Fibroblast of skin of left biceps (primary cell): ENCODE measurements around the gene TMEM144.
"Not testable (repeated sequence)": the region's sequence is repeated elsewhere in the genome, so short reads cannot be mapped to it uniquely, and the experiment has no call there.

Experiments
- DNase-seq, 2 experiments: peaks; one replicate each; pipeline ENCODE4 v3.0.0-alpha.2; 2013; ENCODE audit warnings: low read depth in 2 of 2

Gene TMEM144

DNA sequence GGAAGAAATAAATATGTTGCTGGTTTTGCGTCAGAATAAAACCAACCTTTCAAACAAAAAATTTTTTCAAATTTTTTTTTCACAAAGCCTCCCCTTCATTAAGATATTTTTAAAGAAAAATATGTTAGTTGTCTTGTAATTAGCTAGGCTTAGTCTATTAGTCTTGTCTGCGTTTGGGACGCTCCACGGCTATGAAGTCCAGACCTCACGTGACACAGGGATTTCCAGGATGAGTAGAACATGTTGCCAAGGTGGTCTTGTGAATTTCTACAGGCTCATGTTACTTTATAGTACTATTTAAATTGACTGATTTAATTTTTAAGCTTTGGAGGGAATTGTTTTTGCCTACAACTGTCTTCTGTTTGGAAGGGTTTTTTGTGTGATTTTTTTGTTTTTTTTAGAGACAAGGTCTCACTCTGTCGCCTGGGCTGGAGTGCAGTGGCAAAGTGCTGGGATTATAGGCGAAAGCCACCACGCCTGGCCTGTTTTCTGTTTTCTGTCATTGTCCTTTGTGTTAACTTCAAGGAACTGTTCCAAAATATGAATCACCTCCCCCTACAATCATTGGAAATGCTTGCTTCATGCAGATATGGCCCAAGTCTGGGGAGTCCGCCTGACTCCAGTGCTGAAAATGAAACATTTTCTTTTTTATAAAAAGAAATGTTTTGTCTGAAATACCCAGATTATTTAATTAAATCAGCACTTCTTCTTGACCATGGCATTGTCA lies 26.2 kb downstream of the TMEM144 start:
- no peak for DNase-seq

DNA sequence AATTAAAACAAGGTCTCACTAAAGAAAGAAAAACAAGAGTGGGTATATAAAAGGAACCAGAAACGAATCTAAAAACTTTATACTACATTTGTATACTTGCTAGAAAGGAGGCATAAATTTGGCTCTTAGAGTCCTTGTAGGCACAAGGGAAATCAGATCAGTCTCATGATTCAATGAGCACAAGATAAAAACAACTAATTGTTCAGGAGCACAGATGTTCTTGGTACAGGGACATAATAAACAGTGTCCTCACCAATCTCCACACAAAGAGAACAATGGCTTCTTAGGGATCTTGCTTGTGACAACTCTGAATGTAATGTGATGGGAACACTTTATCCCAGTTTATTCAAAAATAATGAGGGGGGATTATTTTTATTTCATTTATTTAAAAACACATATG lies 28.3 kb downstream of the TMEM144 start:
- DNase-seq: no peak

- no peak for DNase-seq
These were observed 28.9 kb downstream of the TMEM144 start for GRCh38 chr4:158239196-158239595.

- no peak for DNase-seq
These were observed 32.8 kb downstream of the TMEM144 start for GRCh38 chr4:158243071-158243470.

DNA sequence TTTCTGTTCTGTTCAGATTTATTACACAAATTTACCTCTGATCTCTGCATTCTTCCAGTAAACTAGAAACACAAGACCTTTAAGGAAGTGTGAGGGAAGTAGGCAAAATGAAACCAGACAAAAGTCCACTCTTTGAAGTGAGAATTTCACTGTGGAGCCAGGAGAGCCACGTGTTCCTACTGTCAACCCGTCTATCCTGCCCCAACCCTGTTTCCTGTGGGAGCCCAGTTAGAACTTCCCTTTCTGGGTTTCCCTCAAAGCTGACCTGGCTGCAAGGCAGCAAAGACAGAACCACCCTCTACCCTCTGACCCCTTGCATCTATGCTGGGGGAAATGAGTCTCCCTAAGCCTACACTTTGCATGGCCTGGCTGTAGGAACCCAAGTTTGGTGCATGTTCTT lies 40.0 kb downstream of the TMEM144 start:
- no peak for DNase-seq

DNA sequence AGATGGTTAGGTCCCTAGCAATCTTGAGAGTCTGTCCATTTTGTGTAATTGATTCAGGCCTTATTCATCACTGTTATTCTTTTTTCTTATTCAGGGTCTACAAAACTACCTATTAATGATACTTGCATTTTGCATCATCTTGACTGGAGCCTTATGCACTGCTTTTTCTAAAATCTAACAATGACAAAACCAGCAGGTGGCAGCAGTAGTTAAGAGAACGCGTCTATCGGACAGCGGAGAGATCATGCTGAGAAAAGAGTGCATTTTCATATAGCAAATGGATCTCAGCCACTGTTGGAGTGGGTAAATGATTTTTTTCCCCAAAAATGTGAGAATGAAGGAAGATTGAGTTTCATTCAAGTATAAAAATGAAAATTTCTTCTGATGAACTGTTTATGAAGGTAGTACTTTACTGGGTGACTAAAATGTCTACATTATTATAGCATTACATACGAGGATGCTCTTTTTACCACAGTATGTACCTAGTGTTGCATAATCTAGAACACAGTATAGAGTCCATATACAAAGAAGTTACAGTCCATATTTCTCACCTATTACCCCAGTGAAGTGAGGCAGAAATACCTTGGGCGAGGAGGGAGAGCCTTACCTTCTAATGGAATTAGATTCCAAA lies 43.2 kb downstream of the TMEM144 start:
- peak; percentile 11 to 21 for DNase-seq

DNA sequence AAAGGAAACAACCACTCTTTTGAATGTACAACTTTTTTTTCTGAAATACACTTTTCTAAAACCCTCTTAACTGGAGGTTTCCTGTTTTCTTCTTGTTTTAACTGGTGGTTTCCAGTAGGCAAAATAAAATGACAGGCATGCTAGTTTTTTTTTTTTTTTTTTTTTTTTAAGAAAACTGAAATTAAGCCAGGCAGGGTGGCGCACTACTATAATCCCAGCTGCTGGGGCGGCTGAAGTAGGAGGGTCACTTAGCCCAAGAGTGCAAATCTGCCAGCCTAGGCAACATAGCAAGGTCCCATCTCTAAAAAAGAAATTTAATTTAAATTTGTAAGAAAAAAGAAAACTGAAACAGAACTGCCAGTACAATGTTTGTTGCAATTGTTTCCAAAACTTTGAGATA lies 44.0 kb downstream of the TMEM144 start:
- no peak for DNase-seq

- peak; percentile 12 for DNase-seq
These were observed 45.5 kb downstream of the TMEM144 start for GRCh38 chr4:158255727-158256324.

GRCh38 chr4:158259955-158260575 lies 49.8 kb downstream of the TMEM144 start:
- peak in 1 of 2 experiments; percentile 17 for DNase-seq

DNA sequence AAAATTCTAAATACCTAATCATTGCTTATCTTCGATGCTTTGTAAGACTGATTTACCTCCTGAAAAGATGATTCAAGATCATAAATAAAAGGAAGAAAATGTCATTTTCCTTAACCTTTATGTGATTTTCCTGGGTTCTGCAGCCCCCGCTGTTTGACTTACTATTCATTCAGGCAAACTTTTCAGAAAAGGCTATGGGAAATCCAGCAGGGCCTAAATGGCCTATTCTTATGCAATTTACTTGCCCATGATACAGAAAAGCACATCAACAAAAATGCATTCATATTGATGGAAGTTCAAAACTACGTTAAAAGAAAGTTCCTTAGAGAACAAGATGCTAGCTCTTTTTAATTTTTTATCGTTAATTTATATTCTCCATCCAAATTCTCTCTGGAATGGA lies 51.2 kb downstream of the TMEM144 start:
- DNase-seq: no peak

DNA sequence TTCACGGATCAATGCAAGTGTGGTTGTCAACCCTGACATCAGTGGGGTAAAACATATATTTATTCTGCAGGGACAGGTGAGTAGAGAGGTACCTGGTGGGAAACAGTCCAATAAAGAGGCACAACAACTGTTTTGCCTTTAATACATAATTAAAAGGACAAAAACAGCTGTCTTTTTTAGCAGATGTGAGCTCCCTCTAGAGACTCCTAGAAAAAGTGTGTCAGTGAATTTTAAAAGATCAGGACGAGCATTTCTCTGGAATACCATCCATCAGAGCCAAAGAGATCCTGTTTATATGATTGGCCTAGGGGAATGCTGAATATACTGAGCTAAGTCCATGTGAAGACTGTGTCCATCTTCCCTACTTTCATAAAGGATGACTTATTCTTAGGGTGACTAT lies 58.3 kb downstream of the TMEM144 start:
- no peak for DNase-seq

DNA sequence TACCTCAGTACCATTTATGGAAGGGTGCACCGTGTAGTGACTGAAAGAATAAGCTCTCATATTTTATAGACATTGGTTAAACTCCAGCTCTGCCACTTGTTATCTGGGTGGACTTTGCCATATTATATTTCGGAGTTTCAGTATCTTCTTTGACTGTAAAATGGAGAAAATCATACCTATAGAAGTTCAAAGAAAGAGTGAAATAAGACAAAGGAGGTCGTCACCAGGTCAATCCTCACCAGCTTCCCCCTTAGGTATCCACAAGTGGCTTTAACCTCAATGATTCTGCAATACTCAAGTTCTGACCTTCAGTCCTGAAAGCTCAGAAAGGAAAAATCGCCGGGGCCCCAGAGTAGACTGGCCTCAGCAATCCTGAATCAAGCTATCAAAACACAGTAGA lies 64.3 kb downstream of the TMEM144 start:
- no peak for DNase-seq

DNA sequence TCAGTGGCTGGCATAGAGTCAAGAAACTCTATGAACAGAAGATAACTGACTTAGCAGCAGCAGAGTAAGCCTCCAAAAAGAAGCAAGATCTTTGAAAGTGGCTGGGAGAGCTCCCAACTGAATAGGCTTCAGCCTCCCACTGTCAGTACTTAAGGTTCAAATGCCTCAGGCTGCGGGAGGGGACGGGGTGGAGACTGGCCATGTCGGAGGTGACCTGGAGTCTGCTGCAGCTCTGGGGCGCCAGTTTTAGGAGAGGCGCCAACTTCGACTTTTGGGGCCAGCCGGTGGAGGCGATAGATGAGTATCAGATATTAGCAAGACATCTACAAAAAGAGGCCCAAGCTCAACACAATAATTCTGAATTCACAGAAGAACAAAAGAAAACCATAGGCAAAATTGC lies 67.3 kb downstream of the TMEM144 start:
- no peak for DNase-seq

GRCh38 chr4:158279052-158279451 lies 68.8 kb downstream of the TMEM144 start:
- DNase-seq: not testable (repeated sequence)

DNA sequence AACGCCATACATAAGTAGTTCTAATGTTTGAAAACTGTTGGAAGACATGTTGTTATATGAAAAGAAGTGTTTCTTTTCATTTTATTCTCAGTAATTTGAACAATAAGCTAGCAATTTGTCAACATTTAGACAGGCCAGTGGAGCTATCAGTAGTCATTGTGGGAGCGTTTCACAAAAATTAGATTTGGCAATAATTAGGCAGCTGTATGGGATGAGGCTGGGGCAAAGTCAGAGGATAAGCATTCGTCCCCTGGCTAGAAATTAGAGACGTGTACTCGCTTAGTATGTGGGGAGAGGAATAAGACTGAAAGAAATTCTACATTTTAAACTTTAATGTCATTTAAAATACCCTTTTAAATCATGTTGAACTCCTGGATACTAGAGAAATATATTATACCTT lies 70.6 kb downstream of the TMEM144 start:
- no peak for DNase-seq

DNA sequence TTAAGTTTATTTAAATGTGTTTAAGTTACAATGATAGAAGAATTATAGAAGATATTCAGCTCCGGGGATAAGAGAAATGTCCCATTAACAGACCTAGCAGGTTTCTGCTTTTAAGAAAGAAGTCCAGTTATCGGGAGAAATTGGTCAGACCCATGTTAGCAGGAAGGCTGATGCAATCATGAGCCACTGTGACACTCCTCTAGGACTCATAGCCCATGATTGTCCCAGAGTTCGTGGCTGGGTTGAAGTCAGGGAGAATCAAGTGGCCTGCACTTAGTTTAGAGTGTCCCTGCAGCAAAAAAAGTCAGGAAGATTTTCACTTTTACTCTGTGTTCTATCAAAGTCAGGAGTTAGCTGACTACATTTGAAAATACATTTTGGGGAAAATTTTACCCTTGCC lies 72.0 kb downstream of the TMEM144 start:
- no peak for DNase-seq

- no peak for DNase-seq
These were observed 75.3 kb downstream of the TMEM144 start for GRCh38 chr4:158285429-158286216.

GRCh38 chr4:158290912-158291311 lies 80.6 kb downstream of the TMEM144 start:
- no peak for DNase-seq

GRCh38 chr4:158291334-158292055 lies 81.2 kb downstream of the TMEM144 start:
- no peak for DNase-seq

DNA sequence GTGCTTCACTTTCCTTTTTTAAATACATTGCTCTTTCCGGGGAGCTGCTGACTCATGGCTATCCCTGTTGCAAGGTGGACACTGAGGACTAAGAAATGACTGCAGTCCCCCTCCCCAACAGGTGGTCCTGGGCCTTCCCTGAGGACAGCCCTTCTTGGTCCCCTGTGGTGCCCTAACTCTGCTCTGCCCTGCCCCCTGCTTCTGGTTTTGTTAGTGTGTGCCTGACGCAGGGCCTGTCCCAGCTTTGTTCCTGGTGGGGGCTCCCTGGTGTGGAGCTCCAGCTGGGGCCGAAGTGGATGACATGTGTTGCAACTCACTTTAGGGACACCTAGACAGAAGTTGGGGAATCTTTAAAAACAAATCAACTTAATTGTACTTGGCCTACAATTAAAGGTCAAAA lies 81.9 kb downstream of the TMEM144 start:
- DNase-seq: no peak

GRCh38 chr4:158295053-158295452 lies 84.8 kb downstream of the TMEM144 start:
- DNase-seq: no peak
